ENCODE results near the gene CDCA8. TPM values are rescaled to one million over a fixed set of nuclear protein-coding genes. Genes with fewer than 3 reads are reported as not detected.
A peak's percentile ranks its signal among the peaks of the same experiment; 100 is the strongest.

Gene CDCA8
- total and polyA plus RNA-seq, 2 experiments from 2014 or later: 31.6 to 37.9 TPM

GRCh38 chr1:37691497-37692077, 729 bp upstream of the CDCA8 start:
- H2AFZ ChIP-seq: peak overlapping the region; percentile 88
- ATAC-seq (peak; percentile 10), DNase-seq (ENCODE audit: low spot score) (peak; percentile 41)
- peak overlapping the region; percentile 81 for H3K4me3 ChIP-seq
- Mint-ChIP-seq H3K4me3 (peak overlapping the region; percentile 99), H3K27me3 (ENCODE audit: insufficient read depth, low read depth, poor library complexity) (peaks cover 10% of the 10 kb centered on the region), H3K4me1 (peaks cover 18% of the 10 kb centered on the region), H3K27ac (no peak overlapping the region), H3K9me3 (no peaks in the 10 kb centered on the region; the same call in 2 of the 3 replicates), H3K36me3 (ENCODE audit: low read depth) (peaks cover 37% of the 10 kb centered on the region)
- H3K27me3 ChIP-seq (ENCODE audit: insufficient read depth): no peaks in the 10 kb centered on the region
- peaks cover 27% of the 10 kb centered on the region for H3K36me3 ChIP-seq (ENCODE audit: insufficient read depth)
- H3F3A ChIP-seq (replicated peaks; ENCODE audit: low read depth): no peaks in the 10 kb centered on the region
- peak overlapping the region; percentile 75 for H3K4me2 ChIP-seq
- H3K79me2 ChIP-seq (replicated peaks; ENCODE audit: insufficient read depth): peaks cover 44% of the 10 kb centered on the region
- H3K9me2 ChIP-seq (ENCODE audit: insufficient read depth): no peaks in the 10 kb centered on the region
- TF ChIP-seq ZNF331 (CRISPR knock-in tag; IDR thresholded peaks at IDR 0.05; ENCODE audit: low read depth): no peak
- H3K27ac ChIP-seq (ENCODE audit: low read depth): no peak overlapping the region
- H3K4me1 ChIP-seq (ENCODE audit: insufficient read depth): peaks cover 14% of the 10 kb centered on the region; the same call in 1 of the 2 replicates
- H4K20me1 ChIP-seq (replicated peaks; ENCODE audit: insufficient read depth): peaks cover 21% of the 10 kb centered on the region

DNA sequence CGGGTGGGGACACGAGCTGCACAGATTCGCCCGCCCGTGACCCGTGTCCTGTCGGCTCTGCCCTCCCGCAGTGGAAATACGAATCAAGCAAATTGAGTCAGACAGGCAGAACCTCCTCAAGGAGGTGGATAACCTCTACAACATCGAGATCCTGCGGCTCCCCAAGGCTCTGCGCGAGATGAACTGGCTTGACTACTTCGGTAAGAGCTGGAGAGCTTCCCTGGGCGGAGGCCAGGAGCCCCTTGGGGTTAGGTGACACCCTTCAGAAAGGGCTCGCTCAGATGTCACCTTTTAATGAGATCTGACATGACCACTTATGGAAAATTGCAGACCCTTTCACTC, 489 bp downstream of the CDCA8 start:
- peak overlapping the region; percentile 68; the same call in 1 of the 2 replicates for H3K27ac ChIP-seq (ENCODE audit: low read depth)
- H2AFZ ChIP-seq: peak overlapping the region; percentile 99
- H3K36me3 Mint-ChIP-seq (ENCODE audit: low read depth): peaks cover 39% of the 10 kb centered on the region
- no peaks in the 10 kb centered on the region for H3K27me3 ChIP-seq (ENCODE audit: insufficient read depth)
- H3K4me1 ChIP-seq (ENCODE audit: insufficient read depth): peaks cover 14% of the 10 kb centered on the region; the same call in 1 of the 2 replicates
- peaks cover 42% of the 10 kb centered on the region for H3K79me2 ChIP-seq (replicated peaks; ENCODE audit: insufficient read depth)
- peak overlapping the region; percentile 81 for H3K4me3 ChIP-seq
- peaks cover 27% of the 10 kb centered on the region; the same call in 1 of the 2 replicates for H4K20me1 ChIP-seq (replicated peaks; ENCODE audit: insufficient read depth)
- DNase-seq (ENCODE audit: low spot score) (peak; percentile 39), ATAC-seq (0 out of 3 replicates have a peak, but pooled peaks have one; percentile 0)
- peaks cover 18% of the 10 kb centered on the region for H3K4me1 Mint-ChIP-seq
- no peaks in the 10 kb centered on the region for H3F3A ChIP-seq (replicated peaks; ENCODE audit: low read depth)
- no peaks in the 10 kb centered on the region; the same call in 2 of the 3 replicates for H3K9me3 Mint-ChIP-seq
- H3K4me2 ChIP-seq: peak overlapping the region; percentile 97
- H3K9me2 ChIP-seq (ENCODE audit: insufficient read depth): no peaks in the 10 kb centered on the region
- H3K4me3 Mint-ChIP-seq: peak overlapping the region; percentile 99
- H3K27me3 Mint-ChIP-seq (ENCODE audit: insufficient read depth, low read depth, poor library complexity): peaks cover 8% of the 10 kb centered on the region
- peak overlapping the region; percentile 96 for H3K27ac Mint-ChIP-seq
- peaks cover 29% of the 10 kb centered on the region for H3K36me3 ChIP-seq (ENCODE audit: insufficient read depth)
- TF ChIP-seq POLR2AphosphoS5 (IDR thresholded peaks at IDR 0.05; ENCODE audit: low read depth) (no peak), CREB1 (CRISPR knock-in tag; IDR thresholded peaks at IDR 0.05; ENCODE audit: low read depth) (no peak), ETS1 (IDR thresholded peaks at IDR 0.05) (no peak), ZNF114 (CRISPR knock-in tag; IDR thresholded peaks at IDR 0.05) (no peak), ZNF331 (CRISPR knock-in tag; IDR thresholded peaks at IDR 0.05; ENCODE audit: low read depth) (no peak), EZH2 (IDR thresholded peaks at IDR 0.05; ENCODE audit: low read depth, unreplicated experiment) (no peak), STAT1 (IDR thresholded peaks at IDR 0.05; ENCODE audit: unreplicated experiment) (no peak)
- TF ChIP-seq, protein P1, sequence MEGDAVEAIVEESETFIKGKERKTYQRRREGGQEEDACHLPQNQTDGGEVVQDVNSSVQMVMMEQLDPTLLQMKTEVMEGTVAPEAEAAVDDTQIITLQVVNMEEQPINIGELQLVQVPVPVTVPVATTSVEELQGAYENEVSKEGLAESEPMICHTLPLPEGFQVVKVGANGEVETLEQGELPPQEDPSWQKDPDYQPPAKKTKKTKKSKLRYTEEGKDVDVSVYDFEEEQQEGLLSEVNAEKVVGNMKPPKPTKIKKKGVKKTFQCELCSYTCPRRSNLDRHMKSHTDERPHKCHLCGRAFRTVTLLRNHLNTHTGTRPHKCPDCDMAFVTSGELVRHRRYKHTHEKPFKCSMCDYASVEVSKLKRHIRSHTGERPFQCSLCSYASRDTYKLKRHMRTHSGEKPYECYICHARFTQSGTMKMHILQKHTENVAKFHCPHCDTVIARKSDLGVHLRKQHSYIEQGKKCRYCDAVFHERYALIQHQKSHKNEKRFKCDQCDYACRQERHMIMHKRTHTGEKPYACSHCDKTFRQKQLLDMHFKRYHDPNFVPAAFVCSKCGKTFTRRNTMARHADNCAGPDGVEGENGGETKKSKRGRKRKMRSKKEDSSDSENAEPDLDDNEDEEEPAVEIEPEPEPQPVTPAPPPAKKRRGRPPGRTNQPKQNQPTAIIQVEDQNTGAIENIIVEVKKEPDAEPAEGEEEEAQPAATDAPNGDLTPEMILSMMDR (conservative IDR thresholded peaks at IDR 0.05; ENCODE audit: low read depth in 2 of 2): no peak
